ENCODE measurements around the gene KDM3B. TPM values are rescaled to one million over a fixed set of nuclear protein-coding genes. Genes with fewer than 3 reads are reported as not detected.
A peak's percentile ranks its signal among the peaks of the same experiment; 100 is the strongest.

The KDM3B gene
- 25.5 and 26.6 TPM in 2 replicates for polyA plus RNA-seq (2013)

DNA sequence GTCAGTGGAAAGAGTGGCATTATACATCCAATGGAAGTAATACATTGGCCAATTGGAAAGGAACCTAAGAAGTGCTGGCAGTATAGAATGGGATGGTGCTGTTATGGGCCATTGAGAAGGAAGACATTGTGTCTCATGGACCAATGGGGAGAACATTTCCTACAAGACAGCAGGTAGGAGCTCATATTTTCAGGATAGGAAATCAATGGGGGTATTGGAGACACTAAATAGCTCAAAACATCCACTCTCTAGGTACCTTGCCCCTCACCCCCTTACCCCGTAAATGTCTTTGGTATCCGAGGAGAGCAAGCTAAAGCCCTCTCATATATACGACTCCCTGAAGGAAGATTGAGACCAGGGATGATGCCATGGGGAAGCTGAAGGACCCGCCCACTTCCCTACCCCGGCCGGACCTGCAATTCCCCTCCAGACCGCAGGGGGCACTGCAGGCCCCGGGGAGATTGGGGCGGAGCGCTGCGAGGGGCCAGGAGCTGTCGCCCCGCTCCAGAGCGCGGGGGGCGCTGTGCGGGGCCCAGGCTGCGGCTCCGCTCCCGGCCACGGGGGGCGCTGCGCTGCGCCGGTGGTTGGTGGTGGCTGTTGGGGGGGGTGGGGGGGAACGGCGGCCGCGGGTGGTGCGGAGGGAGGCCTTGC, at the start of gene KDM3B:
TSS of gene KDM3B (plus strand) at position 615 of the 651 bp plus-strand sequence. CDS start 111 bp downstream, outside the sequence.
- peak; percentile 87 to 97 for DNase-seq
- Histone ChIP-seq H2AK5ac (ENCODE audit: low read length) (peak within 1 kb of the TSS; percentile 23), H3K9me3 (ENCODE audit: insufficient read depth, low read depth, low read length) (peaks cover 2% of the 10 kb centered on the region), H2AFZ (ENCODE audit: insufficient read depth, low read length, poor library complexity) (peak within 1 kb of the TSS; percentile 80), H4K12ac (ENCODE audit: low read depth, low read length) (peak within 1 kb of the TSS; percentile 88), H3K18ac (ENCODE audit: low read length) (peak within 1 kb of the TSS; percentile 97), H3K4me1 (ENCODE audit: control insufficient read depth in 1 of 2, insufficient read depth in 2 of 2, low read length in 2 of 2) (peaks cover 2 to 3% of the 10 kb centered on the region in 2 experiments), H3K79me2 (ENCODE audit: control insufficient read depth, insufficient read depth, low read length, poor library complexity) (peaks cover 17% of the 10 kb centered on the region), H3K27ac (ENCODE audit: low read depth, low read length) (peak within 1 kb of the TSS; percentile 91), H3K14ac (ENCODE audit: low read length) (peak within 1 kb of the TSS; percentile 91), H4K91ac (ENCODE audit: low read depth, low read length) (peak within 1 kb of the TSS; percentile 89), H3K23ac (ENCODE audit: low read length) (no peak within 1 kb of the TSS), H2BK5ac (ENCODE audit: low read depth, low read length, poor library complexity) (peak within 1 kb of the TSS; percentile 71), H3K9ac (ENCODE audit: low read length) (peak within 1 kb of the TSS; percentile 94), H3K36me3 (ENCODE audit: control insufficient read depth in 1 of 2, insufficient read depth in 2 of 2, low read length in 2 of 2) (peaks cover 10 to 22% of the 10 kb centered on the region in 2 experiments), H3K4ac (ENCODE audit: low read depth, low read length) (peak within 1 kb of the TSS; percentile 57), H4K8ac (ENCODE audit: low read depth, low read length) (peak within 1 kb of the TSS; percentile 91), H3K27me3 (ENCODE audit: insufficient read depth, low read length) (no peaks in the 10 kb centered on the region), H2BK120ac (ENCODE audit: insufficient read depth, low read length, poor library complexity) (peak within 1 kb of the TSS; percentile 82), H3K4me2 (ENCODE audit: low read length) (peak within 1 kb of the TSS; percentile 79), H2BK12ac (ENCODE audit: low read length) (no peak within 1 kb of the TSS), H3K4me3 (ENCODE audit: low read depth, low read length) (peak within 1 kb of the TSS; percentile 97), H3K79me1 (ENCODE audit: low read length) (peaks cover 10% of the 10 kb centered on the region)
- whole genome bisulfite sequencing (ENCODE audit: extremely low coverage, insufficient coverage, insufficient read length) = no CpG with 5 or more reads among the region's 30 CpGs

DNA sequence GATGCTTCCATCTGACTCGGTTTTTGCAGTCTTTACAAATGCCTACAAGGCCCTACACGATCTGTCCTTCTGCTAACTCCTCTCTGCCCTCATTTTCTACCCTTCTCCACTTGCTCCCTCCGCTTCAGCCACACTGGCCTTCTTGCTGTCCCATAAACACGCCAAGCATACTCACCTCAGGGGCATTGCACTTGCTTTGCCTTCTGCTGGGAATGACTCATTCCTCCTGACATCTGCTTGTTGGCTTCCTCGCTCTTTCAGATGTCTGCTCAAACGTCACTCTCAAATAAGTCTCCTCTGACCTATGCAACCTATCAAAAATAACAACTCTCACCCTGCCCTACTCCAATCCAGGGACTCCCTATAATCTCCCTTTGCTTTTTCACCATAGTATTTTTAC, 49.1 kb upstream of the KDM3B start:
- no peak overlapping the region for H3K4ac ChIP-seq (ENCODE audit: low read depth, low read length)
- H4K8ac ChIP-seq (ENCODE audit: low read depth, low read length) = no peak overlapping the region
- no peak overlapping the region for H3K14ac ChIP-seq (ENCODE audit: low read length)
- H4K91ac ChIP-seq (ENCODE audit: low read depth, low read length) = no peak overlapping the region
- peak; percentile 20 to 67 for DNase-seq
- H3K23ac ChIP-seq (ENCODE audit: low read length) = no peak overlapping the region
- H2BK5ac ChIP-seq (ENCODE audit: low read depth, low read length, poor library complexity) = no peak overlapping the region
- WGBS (ENCODE audit: extremely low coverage, insufficient coverage, insufficient read length) = no CpG with 5 or more reads among the region's 6 CpGs
- no peak overlapping the region for H2BK120ac ChIP-seq (ENCODE audit: insufficient read depth, low read length, poor library complexity)
- no peak overlapping the region for H4K12ac ChIP-seq (ENCODE audit: low read depth, low read length)
- H3K9ac ChIP-seq (ENCODE audit: low read length) = no peak overlapping the region
- H3K27me3 ChIP-seq (ENCODE audit: insufficient read depth, low read length) = no peaks in the 10 kb centered on the region
- no peak overlapping the region for H3K18ac ChIP-seq (ENCODE audit: low read length)
- H3K4me3 ChIP-seq (ENCODE audit: low read depth, low read length) = no peak overlapping the region
- H2AFZ ChIP-seq (ENCODE audit: insufficient read depth, low read length, poor library complexity) = no peak overlapping the region
- no peak overlapping the region for H2AK5ac ChIP-seq (ENCODE audit: low read length)
- no peak overlapping the region for H3K4me2 ChIP-seq (ENCODE audit: low read length)
- no peaks in the 10 kb centered on the region for H3K4me1 ChIP-seq (ENCODE audit: control insufficient read depth in 1 of 2, insufficient read depth in 2 of 2, low read length in 2 of 2)
- H3K79me1 ChIP-seq (ENCODE audit: low read length) = no peaks in the 10 kb centered on the region
- no peak overlapping the region for H3K27ac ChIP-seq (ENCODE audit: low read depth, low read length)
- H3K79me2 ChIP-seq (ENCODE audit: control insufficient read depth, insufficient read depth, low read length, poor library complexity) = no peaks in the 10 kb centered on the region
- no peak overlapping the region for H2BK12ac ChIP-seq (ENCODE audit: low read length)
- peaks cover 0 to 1% of the 10 kb centered on the region in 2 experiments for H3K36me3 ChIP-seq (ENCODE audit: control insufficient read depth in 1 of 2, insufficient read depth in 2 of 2, low read length in 2 of 2)
- H3K9me3 ChIP-seq (ENCODE audit: insufficient read depth, low read depth, low read length) = no peaks in the 10 kb centered on the region

DNA sequence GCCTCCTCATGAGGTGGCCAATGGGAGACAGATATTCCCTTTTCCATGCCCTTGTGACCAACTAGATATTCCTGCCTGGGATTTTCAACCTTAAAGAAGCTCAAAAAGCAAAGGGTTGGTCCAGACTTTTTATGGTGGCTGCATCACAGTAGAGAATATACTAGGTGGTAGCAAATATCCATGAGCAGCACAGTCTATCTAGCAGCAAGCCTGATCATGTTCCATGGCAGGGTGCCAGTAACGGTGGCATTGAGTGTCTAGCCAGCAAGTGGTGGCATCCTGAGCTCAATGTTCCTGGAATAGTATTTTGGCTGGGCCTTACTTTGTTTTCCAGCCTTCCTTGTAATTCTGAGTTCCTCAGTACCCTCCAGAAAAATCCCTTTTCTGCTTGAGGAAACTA, 46.7 kb upstream of the KDM3B start:
- H2AFZ ChIP-seq (ENCODE audit: insufficient read depth, low read length, poor library complexity) = no peak overlapping the region
- no peak for DNase-seq
- H3K23ac ChIP-seq (ENCODE audit: low read length) = no peak overlapping the region
- WGBS (ENCODE audit: extremely low coverage, insufficient coverage, insufficient read length) = no CpG with 5 or more reads among the region's 1 CpG
- H3K27me3 ChIP-seq (ENCODE audit: insufficient read depth, low read length) = no peaks in the 10 kb centered on the region
- no peaks in the 10 kb centered on the region for H3K4me1 ChIP-seq (ENCODE audit: control insufficient read depth in 1 of 2, insufficient read depth in 2 of 2, low read length in 2 of 2)
- H3K9me3 ChIP-seq (ENCODE audit: insufficient read depth, low read depth, low read length) = no peaks in the 10 kb centered on the region
- H4K12ac ChIP-seq (ENCODE audit: low read depth, low read length) = no peak overlapping the region
- H3K79me1 ChIP-seq (ENCODE audit: low read length) = no peaks in the 10 kb centered on the region
- no peak overlapping the region for H4K91ac ChIP-seq (ENCODE audit: low read depth, low read length)
- no peak overlapping the region for H2AK5ac ChIP-seq (ENCODE audit: low read length)
- no peak overlapping the region for H4K8ac ChIP-seq (ENCODE audit: low read depth, low read length)
- H2BK120ac ChIP-seq (ENCODE audit: insufficient read depth, low read length, poor library complexity) = no peak overlapping the region
- H3K79me2 ChIP-seq (ENCODE audit: control insufficient read depth, insufficient read depth, low read length, poor library complexity) = no peaks in the 10 kb centered on the region
- H3K27ac ChIP-seq (ENCODE audit: low read depth, low read length) = no peak overlapping the region
- no peak overlapping the region for H2BK5ac ChIP-seq (ENCODE audit: low read depth, low read length, poor library complexity)
- no peak overlapping the region for H3K18ac ChIP-seq (ENCODE audit: low read length)
- H3K14ac ChIP-seq (ENCODE audit: low read length) = no peak overlapping the region
- H3K9ac ChIP-seq (ENCODE audit: low read length) = no peak overlapping the region
- no peak overlapping the region for H3K4me2 ChIP-seq (ENCODE audit: low read length)
- H3K36me3 ChIP-seq (ENCODE audit: control insufficient read depth in 1 of 2, insufficient read depth in 2 of 2, low read length in 2 of 2) = no peaks in the 10 kb centered on the region
- H3K4ac ChIP-seq (ENCODE audit: low read depth, low read length) = no peak overlapping the region
- no peak overlapping the region for H2BK12ac ChIP-seq (ENCODE audit: low read length)
- no peak overlapping the region for H3K4me3 ChIP-seq (ENCODE audit: low read depth, low read length)

GRCh38 chr5:138315751-138316278, 36.7 kb upstream of the KDM3B start:
- Histone ChIP-seq H2AFZ (ENCODE audit: insufficient read depth, low read length, poor library complexity) (no peak overlapping the region), H3K23ac (ENCODE audit: low read length) (no peak overlapping the region), H3K27me3 (ENCODE audit: insufficient read depth, low read length) (no peaks in the 10 kb centered on the region), H3K79me1 (ENCODE audit: low read length) (no peaks in the 10 kb centered on the region), H3K27ac (ENCODE audit: low read depth, low read length) (no peak overlapping the region), H3K9me3 (ENCODE audit: insufficient read depth, low read depth, low read length) (no peaks in the 10 kb centered on the region), H3K14ac (ENCODE audit: low read length) (no peak overlapping the region), H3K4me1 (ENCODE audit: control insufficient read depth in 1 of 2, insufficient read depth in 2 of 2, low read length in 2 of 2) (no peaks in the 10 kb centered on the region), H2AK5ac (ENCODE audit: low read length) (no peak overlapping the region), H3K9ac (ENCODE audit: low read length) (no peak overlapping the region), H4K12ac (ENCODE audit: low read depth, low read length) (no peak overlapping the region), H2BK12ac (ENCODE audit: low read length) (no peak overlapping the region), H3K36me3 (ENCODE audit: control insufficient read depth in 1 of 2, insufficient read depth in 2 of 2, low read length in 2 of 2) (peaks cover 7 to 13% of the 10 kb centered on the region in 2 experiments), H3K4ac (ENCODE audit: low read depth, low read length) (no peak overlapping the region), H3K18ac (ENCODE audit: low read length) (no peak overlapping the region), H4K8ac (ENCODE audit: low read depth, low read length) (no peak overlapping the region), H4K91ac (ENCODE audit: low read depth, low read length) (no peak overlapping the region), H2BK5ac (ENCODE audit: low read depth, low read length, poor library complexity) (no peak overlapping the region), H3K4me3 (ENCODE audit: low read depth, low read length) (no peak overlapping the region), H3K4me2 (ENCODE audit: low read length) (no peak overlapping the region), H2BK120ac (ENCODE audit: insufficient read depth, low read length, poor library complexity) (no peak overlapping the region), H3K79me2 (ENCODE audit: control insufficient read depth, insufficient read depth, low read length, poor library complexity) (no peaks in the 10 kb centered on the region)
- WGBS (ENCODE audit: extremely low coverage, insufficient coverage, insufficient read length) = no CpG with 5 or more reads among the region's 7 CpGs
- DNase-seq = no peak

Data from trophoblast cell (in vitro differentiated cells and primary cell).